Lung (tissue), 12 donors: ENCODE results near the gene BCL10. TPM values are rescaled to one million over a fixed set of nuclear protein-coding genes. Genes with fewer than 3 reads are reported as not detected.

Experiments
- ATAC-seq: fragments of 200-7000 bp; cut with Tn5 transposase; one replicate; pipeline ENCODE4 v1.9.1; 2020; ENCODE audit warnings: moderate number of reproducible peaks; ENCODE audit not compliant: insufficient read depth, low FRiP score
- DNase-seq, 3 donors: peaks; one replicate each; pipeline ENCODE4 v3.0.0-alpha.2; 2013 to 2017
- H3K27ac ChIP-seq, 2 donors: one replicate each; pipeline ENCODE4 v1.5.1; 2013; ENCODE audit warnings: mild to moderate bottlenecking in 2 of 2, moderate library complexity in 2 of 2, control low read depth in 1 of 2, inconsistent platforms in 1 of 2, low read depth in 1 of 2, low read length in 1 of 2
- H3K27me3 ChIP-seq, 3 donors: one replicate each; pipeline ENCODE4 v1.5.1; 2013; ENCODE audit warnings: low read length in 2 of 3; ENCODE audit not compliant: control insufficient read depth in 3 of 3, insufficient read depth in 3 of 3
- H3K36me3 ChIP-seq, 4 donors: one replicate each; pipeline ENCODE4 v1.5.1; 2013; ENCODE audit warnings: low read length in 4 of 4, mild to moderate bottlenecking in 1 of 4, moderate library complexity in 1 of 4; ENCODE audit not compliant: control insufficient read depth in 4 of 4, insufficient read depth in 4 of 4
- H3K4me1 ChIP-seq, 5 donors: one replicate each; pipeline ENCODE4 v1.5.1; 2013; ENCODE audit warnings: low read length in 5 of 5, mild to moderate bottlenecking in 2 of 5, moderate library complexity in 1 of 5; ENCODE audit not compliant: control insufficient read depth in 5 of 5, insufficient read depth in 5 of 5
- H3K4me3 ChIP-seq: one replicate; pipeline ENCODE4 v1.5.1; 2013; ENCODE audit warnings: mild to moderate bottlenecking, control low read depth, moderate library complexity
- H3K9ac ChIP-seq, 2 donors: one replicate each; pipeline ENCODE4 v1.5.1; 2013; ENCODE audit warnings: low read length in 2 of 2, control low read depth in 1 of 2; ENCODE audit not compliant: insufficient read depth in 1 of 2
- H3K9me3 ChIP-seq, 4 donors: one replicate each; pipeline ENCODE4 v1.5.1; 2013; ENCODE audit warnings: low read length in 3 of 4, mild to moderate bottlenecking in 1 of 4, moderate library complexity in 1 of 4; ENCODE audit not compliant: control insufficient read depth in 4 of 4, insufficient read depth in 3 of 4
- CTCF ChIP-seq: IDR thresholded peaks from 2 replicates; pipeline ENCODE4 v1.5.1; 2012; ENCODE audit warnings: mild to moderate bottlenecking; ENCODE audit errors: control extremely low read depth, extremely low read depth
- WGBS, 2 donors: extraction: QIAGEN DNeasy Blood & Tissue Kit; methylation state at CpG; one replicate each; pipeline ENCODE4 v1.1.7; 2013; 5-methylcytosine and 5-hydroxymethylcytosine counted together
- polyA plus RNA-seq, 2 donors: library from polyadenylated mRNA; stranded (reverse); fragments of 200-250 nt; gene quantifications; one replicate each; pipeline ENCODE4 v1.2.1, GENCODE V29; 2013
- total RNA-seq, 2 donors: library from RNA; depleted of rRNA in 1 of 2; stranded (reverse); fragments of >200 nt in 1 of 2; gene quantifications; one replicate each; pipeline ENCODE4 v1.2.1, GENCODE V29; 2014 to 2021
- donor health status: control.
- donor health status: control.
- donor health status: Bipolar disorder and iron deficiency.
- donor health status: healthy.
- donor health status: DM: yes; HTN: yes; CAD: no.

BCL10 gene
- total and polyA plus RNA-seq, 4 donors: 9.9 to 32.3 (median 18.8) TPM

GRCh38 chr1:85307987-85308832 lies 31.8 kb upstream of the BCL10 start:
- 23 to 24% methylated on average over 27 of the region's 27 CpGs for WGBS, 2 donors
- Histone ChIP-seq H3K4me3 (no peak overlapping the region), H3K27ac (peak overlapping the region in 1 of 2 donors; percentile 18), H3K9ac (peak overlapping the region in 1 of 2 donors; percentile 53), H3K4me1 (peaks cover 0 to 10% (median 4%) of the 10 kb centered on the region in 5 donors), H3K27me3 (no peaks in the 10 kb centered on the region), H3K36me3 (no peaks in the 10 kb centered on the region), H3K9me3 (peaks cover 0 to 2% (median 0%) of the 10 kb centered on the region in 4 donors)
- DNase-seq (peak; percentile 93), ATAC-seq (peak; percentile 96)
- TF ChIP-seq CTCF: peak; percentile 90

GRCh38 chr1:85306236-85306635 lies 29.8 kb upstream of the BCL10 start:
- Histone ChIP-seq H3K9me3 (peaks cover 0 to 2% (median 0%) of the 10 kb centered on the region in 4 donors), H3K9ac (no peak overlapping the region), H3K27me3 (no peaks in the 10 kb centered on the region), H3K27ac (no peak overlapping the region), H3K4me3 (no peak overlapping the region), H3K4me1 (peaks cover 0 to 10% (median 6%) of the 10 kb centered on the region in 5 donors), H3K36me3 (no peaks in the 10 kb centered on the region)
- WGBS, 2 donors: 92 to 93% methylated on average over 4 of the region's 4 CpGs
- no peak for TF ChIP-seq CTCF
- no peak for DNase-seq
- no peak for ATAC-seq

- no peaks in the 10 kb centered on the region for H3K36me3 ChIP-seq
- WGBS, 2 donors: 66 to 88% methylated on average over 4 of the region's 4 CpGs
- no peaks in the 10 kb centered on the region for H3K27me3 ChIP-seq
- no peak overlapping the region for H3K4me3 ChIP-seq
- ATAC-seq (no peak), DNase-seq (no peak)
- H3K9ac ChIP-seq: no peak overlapping the region
- H3K27ac ChIP-seq: no peak overlapping the region
- H3K4me1 ChIP-seq: peaks cover under 1 to 10% (median 8%) of the 10 kb centered on the region in 5 donors
- TF ChIP-seq CTCF: no peak
- peaks cover 0 to 2% (median 0%) of the 10 kb centered on the region in 4 donors for H3K9me3 ChIP-seq
Observed at GRCh38 chr1:85303440-85304162, 27.2 kb upstream of the BCL10 start.
